ENCODE data around the gene MYMK.

DNA sequence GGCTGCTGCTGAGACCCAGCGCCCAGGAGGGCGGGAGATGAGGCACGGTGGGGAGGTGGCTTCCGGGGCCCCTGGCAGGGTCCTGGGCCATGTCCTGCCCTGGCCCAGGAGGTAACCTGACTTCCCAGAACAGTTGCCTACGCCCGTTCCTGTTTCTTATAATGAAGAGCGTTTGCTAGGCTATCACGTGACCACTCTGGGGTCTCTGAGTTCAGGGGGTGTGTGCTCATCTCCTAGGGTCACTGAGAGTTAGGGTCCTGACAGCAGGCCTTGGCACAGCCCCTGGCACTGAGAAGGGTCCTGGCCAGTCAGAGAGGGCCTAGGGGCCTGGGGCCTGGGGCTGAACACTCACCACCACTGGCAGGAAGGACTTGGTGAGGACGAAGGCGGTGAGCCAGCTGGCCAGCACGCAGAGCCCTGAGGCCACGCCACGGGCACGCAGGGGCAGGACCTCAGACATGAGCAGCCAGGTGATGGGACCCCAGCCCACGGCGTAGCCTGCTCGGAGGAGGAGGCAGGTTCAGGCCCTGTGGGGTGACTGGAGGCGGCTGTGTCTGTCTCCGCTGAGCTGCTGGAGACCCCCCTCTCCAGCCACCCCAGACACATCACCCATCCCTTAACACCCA, 51.9 kb downstream of the MYMK start:
- TF ChIP-seq, protein P1, sequence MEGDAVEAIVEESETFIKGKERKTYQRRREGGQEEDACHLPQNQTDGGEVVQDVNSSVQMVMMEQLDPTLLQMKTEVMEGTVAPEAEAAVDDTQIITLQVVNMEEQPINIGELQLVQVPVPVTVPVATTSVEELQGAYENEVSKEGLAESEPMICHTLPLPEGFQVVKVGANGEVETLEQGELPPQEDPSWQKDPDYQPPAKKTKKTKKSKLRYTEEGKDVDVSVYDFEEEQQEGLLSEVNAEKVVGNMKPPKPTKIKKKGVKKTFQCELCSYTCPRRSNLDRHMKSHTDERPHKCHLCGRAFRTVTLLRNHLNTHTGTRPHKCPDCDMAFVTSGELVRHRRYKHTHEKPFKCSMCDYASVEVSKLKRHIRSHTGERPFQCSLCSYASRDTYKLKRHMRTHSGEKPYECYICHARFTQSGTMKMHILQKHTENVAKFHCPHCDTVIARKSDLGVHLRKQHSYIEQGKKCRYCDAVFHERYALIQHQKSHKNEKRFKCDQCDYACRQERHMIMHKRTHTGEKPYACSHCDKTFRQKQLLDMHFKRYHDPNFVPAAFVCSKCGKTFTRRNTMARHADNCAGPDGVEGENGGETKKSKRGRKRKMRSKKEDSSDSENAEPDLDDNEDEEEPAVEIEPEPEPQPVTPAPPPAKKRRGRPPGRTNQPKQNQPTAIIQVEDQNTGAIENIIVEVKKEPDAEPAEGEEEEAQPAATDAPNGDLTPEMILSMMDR (IDR thresholded peaks at IDR 0.05) = no peak
- TF ChIP-seq POLR2A (IDR thresholded peaks at IDR 0.05) = no peak

Data from esophagus squamous epithelium (tissue), 4 donors.